Smooth muscle cell of the umbilical artery (primary cell): Measurements from ENCODE around the gene RAG2. TPM values are rescaled to one million over a fixed set of nuclear protein-coding genes. Genes with fewer than 3 reads are reported as not detected.

Source experiments
- total RNA-seq: library from RNA; depleted of rRNA; stranded (reverse); fragments of >200 nt; gene quantifications from 2 replicates; pipeline ENCODE4 v1.2.3, GENCODE V29; 2014

Gene RAG2
- not detected in 2 replicates for total RNA-seq

GRCh38 chr11:36598051-36598450 is at the start of gene RAG2:
TSS of gene RAG2 (minus strand) at chr11:36598236. CDS start at chr11:36594168, 4,068 bp downstream.

GRCh38 chr11:36594316-36594989 is 3.6 kb downstream of the RAG2 start, which contains the start of gene IFTAP:
TSS of gene IFTAP (plus strand) at chr11:36594502. CDS start at chr11:36610104, 15,602 bp downstream.

GRCh38 chr11:36567694-36568093 is 30.3 kb downstream of the RAG2 start, which contains the start of gene RAG1:
TSS of gene RAG1 (plus strand) at chr11:36568007. CDS start at chr11:36573305, 5,298 bp downstream.

Other genes with a start within 250 kb of the RAG2 start
- gene TRAF6, start 88.0 kb downstream of the RAG2 start, total RNA-seq = 5.6 and 11.7 TPM in 2 replicates
- gene RAG1, start 30.2 kb downstream of the RAG2 start, total RNA-seq = 0.30 and 0.74 TPM in 2 replicates
- 24.3 and 40.4 TPM in 2 replicates for gene IFTAP, start 3.7 kb downstream of the RAG2 start, total RNA-seq